HT1080 (cell line): ENCODE measurements around the gene DUSP2. TPM values are rescaled to one million over a fixed set of nuclear protein-coding genes. Genes with fewer than 3 reads are reported as not detected.

Experiments
- DNase-seq: peaks from one replicate; pipeline ENCODE4 v3.0.0-alpha.2; 2015; ENCODE audit warnings: low read depth
- total RNA-seq: library from RNA; depleted of rRNA; stranded (reverse); fragments of >200 nt; shearing (Covaris generic); gene quantifications from 2 replicates; pipeline ENCODE4 v1.2.3, GENCODE V29; 2014

Gene DUSP2
- total RNA-seq, 1 experiment from 2014 or later = 1.0 TPM

- no peak for DNase-seq
These were observed 10.1 kb downstream of the DUSP2 start for GRCh38 chr2:96135171-96135570.

DNA sequence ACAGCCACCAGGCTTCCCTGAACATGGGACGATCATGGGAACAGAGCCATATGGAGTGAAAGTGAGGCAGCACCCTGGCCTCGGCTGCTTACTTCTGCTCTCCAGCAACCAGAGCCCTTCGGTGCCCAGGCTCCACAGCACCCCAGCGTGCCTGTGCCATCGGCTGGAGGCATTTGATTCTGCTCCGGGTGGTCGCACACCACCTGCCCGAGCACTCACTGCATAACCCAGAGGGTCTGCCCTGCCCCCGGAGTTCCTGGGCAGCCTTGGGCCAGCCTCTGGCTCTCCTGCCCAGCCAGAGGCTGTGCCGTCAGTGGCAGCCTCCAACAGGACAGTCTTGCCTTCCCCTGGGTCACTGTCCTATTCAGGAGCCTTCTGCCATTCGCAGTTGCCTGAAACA lies 10.8 kb downstream of the DUSP2 start:
- DNase-seq = no peak

DNA sequence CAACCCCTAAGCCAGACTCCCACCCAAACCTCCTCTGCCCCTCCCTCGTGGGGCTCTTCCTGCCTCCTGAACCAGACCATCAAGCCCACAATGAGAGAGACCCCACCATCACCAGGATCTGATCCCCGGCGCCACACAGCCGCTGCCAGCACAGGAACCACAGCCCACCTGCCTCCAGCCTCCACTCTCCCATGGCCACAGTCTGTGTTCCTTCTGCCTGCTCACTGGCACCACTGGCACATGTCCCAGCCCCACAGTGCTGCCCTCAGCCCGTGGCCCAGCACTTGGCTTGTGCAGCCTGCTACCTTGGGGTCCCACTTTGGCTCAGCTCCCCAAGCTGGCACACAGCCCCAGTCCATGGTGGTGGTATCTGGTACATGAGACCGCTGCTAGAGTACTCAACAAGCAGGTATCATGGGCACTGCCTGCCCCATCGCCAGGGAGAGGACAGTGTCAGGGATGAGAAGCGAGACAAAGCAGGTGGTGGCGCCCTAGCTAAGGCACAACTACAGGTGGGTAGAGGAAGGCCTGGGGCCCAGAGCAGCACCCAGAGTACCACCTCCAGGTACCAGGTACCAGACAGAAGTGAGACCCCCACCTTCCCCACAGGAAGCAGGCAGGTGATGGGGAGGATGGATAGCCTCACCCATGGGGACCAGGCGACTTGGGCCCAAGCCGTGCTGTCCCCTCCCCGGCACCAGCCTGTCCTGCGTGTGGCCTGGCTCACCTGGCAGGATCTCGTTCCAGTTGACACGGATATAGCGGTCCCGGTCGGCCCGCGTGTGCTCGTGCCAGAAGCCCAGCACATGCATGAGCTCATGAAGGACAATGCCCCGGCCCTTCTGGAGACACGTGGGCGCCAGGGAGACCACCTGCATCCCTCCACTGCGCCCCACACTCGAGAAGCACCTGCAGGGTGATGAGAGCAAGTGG lies 13.2 kb downstream of the DUSP2 start:
- no peak for DNase-seq

GRCh38 chr2:96131152-96131812 lies 14.0 kb downstream of the DUSP2 start:
- DNase-seq = no peak

DNA sequence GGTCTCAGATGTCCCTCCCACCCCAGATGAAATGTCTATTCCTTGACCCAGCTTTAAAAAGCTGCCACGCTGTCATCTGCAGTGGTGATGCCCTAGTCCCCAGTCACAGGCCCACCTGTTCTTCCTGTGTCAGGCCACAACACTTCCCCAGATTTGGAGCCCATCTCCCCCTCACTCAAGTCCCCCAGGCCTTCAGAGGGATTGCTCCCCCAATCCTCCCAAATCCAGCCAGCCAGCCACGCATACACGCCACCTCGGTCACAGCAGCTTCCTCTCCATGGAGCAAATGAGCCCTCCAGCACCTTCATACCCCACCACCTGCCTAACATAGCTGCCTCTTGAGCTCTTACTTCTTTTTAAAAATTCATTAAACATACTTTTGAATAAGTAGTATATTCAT lies 14.8 kb downstream of the DUSP2 start:
- no peak for DNase-seq

DNA sequence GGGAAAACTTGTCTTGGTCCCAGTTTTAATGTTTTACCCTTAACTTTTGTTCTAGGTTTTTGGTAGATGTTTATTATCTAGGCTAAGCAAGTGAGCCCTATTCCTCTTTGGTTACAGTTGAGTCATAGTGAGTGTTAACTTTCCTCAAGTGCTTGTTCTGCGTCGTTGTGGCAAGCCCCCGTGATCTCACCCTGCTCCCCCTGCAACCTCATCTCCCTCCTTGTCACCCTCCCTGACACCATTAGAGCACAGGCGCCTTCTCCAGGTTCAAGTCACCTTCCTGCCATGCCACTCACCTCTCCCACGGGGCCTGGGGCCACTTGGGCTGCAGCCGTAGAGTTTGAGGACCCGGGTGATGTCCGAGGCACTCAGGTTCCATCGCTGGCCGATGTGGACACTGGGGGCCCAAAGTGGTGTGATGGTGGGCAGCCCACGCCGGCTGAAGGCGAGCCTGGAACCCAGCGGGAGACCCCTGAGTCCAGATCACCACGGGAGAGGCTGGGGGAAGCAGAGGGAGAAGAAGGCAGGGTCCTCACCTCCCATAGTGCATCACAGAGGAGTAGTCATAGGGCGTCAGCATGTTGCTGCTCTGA lies 15.6 kb downstream of the DUSP2 start:
- no peak for DNase-seq

GRCh38 chr2:96128456-96128855 lies 16.8 kb downstream of the DUSP2 start:
- no peak for DNase-seq

GRCh38 chr2:96124406-96125265 lies 20.6 kb downstream of the DUSP2 start:
- DNase-seq = no peak

GRCh38 chr2:96123936-96124335 lies 21.3 kb downstream of the DUSP2 start:
- no peak for DNase-seq

DNA sequence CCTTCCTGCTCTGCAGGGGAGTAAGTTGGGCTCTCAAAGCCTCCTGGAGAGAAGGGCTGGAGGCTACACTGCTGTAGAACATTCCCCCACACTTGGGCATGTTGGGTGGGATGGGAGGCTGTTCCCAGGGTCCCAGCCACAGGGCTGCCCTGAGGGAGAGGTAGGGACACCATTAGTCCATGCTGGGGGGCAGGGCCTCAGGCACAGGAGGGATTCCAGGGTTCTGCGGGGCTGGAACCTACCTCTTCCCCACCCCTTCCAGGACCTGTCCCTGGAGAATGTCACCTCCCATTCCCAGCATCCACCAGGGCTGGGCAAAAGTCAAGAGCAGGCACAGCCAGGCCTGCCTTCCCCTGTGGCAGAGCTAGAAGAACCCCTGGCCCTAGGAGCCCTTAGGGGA lies 21.9 kb downstream of the DUSP2 start:
- no peak for DNase-seq

DNA sequence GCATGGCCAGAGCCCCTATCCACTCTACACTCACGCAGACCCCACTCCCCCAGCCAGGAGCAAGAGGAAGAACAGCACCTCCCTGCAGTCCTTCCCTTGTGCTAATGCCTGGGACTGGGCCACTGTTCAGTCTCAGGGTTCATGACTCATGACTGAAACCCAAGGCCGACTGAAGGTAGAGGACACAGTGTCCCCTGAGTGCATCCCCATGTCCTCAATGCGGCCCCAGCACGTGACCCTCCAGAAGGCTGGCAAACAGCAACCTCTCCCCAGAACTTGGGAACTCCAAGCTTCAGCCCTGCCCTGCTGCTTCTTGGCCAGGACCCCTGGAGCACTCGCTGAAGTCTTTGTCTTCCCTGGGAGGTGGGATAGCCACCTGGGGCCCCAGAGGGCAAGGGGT lies 22.8 kb downstream of the DUSP2 start:
- DNase-seq = no peak

DNA sequence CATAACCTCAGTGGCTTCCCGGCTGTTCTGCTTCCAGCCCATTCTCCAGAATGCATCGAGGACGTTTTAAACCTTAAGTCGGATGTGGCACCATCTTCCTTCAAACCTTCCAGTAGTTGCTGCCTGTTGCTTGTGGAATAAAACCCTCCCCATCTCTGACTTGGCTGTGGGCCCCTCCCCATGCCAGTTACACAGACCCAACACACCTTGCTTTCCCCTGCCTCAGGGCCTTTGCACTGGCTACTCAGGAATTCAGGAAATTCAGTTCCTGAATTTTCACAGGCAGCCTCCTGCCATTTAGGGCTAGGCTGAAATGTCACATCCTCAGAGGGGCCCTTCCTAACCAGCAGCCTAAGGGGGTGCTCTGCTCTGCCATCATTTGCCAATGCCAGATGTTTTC lies 23.8 kb downstream of the DUSP2 start:
- no peak for DNase-seq

DNA sequence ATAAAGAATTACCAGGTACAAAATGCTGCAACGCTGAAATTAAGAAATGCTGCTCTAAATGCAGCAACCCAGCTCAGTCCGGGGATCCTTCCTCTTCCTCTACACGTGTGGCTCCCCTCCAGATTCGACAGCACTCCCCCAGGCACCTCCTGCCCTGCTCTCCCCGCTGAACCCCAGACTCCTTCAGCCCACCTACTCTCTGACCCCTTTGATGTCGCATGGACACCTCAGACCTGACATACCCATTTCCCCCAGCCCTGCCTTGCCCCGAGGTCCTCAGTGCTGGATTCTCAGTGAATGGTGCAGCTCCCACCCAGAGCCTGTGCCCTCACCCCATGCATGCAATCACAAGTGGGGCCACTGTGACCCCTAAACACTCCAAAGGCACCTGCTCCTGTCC lies 24.2 kb downstream of the DUSP2 start:
- no peak for DNase-seq

DNA sequence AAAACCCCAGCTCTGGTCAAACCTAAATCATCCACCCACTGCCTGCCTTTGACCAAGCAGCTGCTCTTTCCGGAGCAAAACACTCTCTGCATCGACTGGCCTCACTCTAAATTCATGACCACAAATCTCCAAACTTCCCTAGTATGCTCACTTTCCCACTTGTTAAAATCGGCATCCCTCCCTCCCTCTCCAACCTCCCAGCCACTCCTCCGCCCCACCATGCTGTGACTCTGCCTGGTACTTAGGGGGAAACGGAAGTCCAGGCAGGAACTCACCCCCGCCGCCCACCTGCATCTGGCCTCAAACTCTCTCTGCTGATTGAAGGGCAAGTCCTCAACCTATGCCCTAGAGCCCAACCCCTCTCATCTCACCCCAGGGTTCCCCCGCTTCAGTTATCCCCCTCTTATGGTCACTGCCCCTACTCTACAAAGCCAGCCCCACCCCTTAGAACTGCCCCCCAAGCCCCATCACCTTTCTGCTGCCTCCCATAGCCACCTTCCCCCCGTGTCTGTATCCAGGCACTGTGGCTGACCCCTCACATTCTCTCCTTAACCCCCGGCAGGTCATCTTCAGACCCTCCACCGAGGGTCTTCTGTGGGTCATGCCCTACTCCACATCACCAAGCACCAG lies 25.0 kb downstream of the DUSP2 start:
- no peak for DNase-seq

- DNase-seq = no peak
These were observed 25.9 kb downstream of the DUSP2 start for GRCh38 chr2:96119389-96119751.

DNA sequence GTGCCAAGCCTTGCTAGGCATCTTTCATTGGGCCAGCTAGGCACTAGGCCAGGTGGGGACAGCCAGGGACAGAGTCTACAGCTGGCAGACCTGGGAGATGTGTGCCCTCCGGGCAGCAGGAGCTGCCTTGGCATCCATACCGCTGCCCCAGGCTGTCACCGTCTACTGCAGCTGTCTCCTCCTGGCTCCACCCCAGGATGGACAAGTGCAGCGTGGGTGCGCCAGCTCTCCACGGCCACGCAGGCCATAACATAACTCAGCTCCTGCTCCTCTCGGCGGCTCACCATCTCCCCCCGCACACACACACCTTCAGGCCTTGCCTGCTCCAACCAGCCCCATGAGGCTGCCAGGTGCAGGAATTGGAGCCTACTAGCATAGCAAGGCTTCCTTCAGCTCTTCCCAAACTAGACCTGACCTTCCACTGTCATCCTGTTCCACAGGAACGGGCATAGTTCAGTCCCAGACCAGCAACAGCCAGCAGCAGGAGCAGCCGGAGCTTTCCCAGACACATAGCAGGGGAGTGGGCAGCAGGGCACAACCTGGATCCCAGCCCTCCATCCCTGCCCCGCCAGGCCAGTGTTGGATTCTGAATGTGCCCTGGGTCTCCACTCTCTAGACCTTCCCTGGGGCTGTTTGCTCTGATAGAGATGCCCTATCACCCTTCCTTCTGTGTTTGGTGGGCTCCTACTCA lies 26.4 kb downstream of the DUSP2 start:
- no peak for DNase-seq

- DNase-seq = no peak
These were observed 27.3 kb downstream of the DUSP2 start for GRCh38 chr2:96117701-96118588.

DNA sequence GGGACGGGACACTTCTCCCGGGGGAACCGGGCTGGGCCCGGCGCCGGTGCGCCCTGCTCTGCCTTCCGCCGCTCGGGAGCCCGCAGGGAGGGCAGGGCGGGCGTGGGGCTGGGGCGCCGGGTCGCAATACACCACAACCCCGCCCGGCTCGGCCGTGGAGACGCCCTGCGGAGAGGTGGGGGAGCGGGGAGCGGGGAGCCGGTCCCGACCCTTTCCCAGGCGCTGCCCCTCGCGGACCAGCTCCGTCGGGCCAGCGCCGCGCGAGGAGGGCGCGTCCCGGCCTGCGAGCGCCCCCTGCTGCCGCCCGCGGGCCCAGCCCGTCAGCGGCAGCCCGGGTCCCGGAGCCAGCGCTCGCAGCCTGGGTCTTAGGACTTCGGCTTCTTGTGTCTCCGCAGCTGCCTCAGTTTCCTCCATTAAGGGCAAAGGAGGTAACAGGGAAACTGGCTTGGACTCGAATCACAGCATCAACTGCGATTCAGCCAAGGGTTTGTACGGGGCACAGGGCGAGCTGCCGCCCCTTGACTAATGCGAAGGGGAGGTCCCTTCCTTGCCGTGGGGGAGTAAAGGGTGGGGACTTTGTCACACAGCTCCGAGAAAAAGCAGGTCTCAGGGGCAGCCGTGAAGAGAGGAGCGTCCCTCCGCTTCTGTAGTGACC lies 28.2 kb downstream of the DUSP2 start:
- no peak for DNase-seq

DNA sequence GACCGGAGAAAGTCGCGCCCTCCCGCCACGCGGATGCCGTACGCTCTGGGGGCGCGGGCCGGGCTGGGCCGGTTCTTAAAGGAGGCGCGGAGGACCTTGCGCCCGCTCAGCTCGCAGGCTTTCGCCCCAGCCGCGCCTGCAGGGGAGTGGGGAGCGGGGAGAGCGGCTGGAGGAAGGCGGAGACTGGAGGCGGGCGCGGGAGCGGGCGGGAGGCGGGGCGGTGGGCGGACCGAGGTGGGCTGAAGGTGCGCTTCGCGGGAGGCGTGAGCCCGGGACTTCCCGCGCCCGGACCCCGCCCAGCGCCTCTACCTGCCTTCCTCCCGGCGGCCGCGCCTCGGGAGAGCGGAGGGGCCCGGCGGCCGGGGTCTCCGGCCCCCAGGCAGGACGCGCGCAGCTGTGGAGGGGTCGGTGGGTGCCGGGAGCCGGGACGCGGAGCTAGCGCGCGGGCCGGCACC lies 28.8 kb downstream of the DUSP2 start, which contains the start of gene ADRA2B:
Gene ADRA2B, minus strand, starts transcription at position 148 of the 455 bp plus-strand sequence. CDS start 422 bp downstream, outside the sequence.
- no peak for DNase-seq
